IMR-90 (cell line): ENCODE data around the gene HPSE2. TPM values are rescaled to one million over a fixed set of nuclear protein-coding genes. Genes with fewer than 3 reads are reported as not detected.

ENCODE experiments used
- ATAC-seq: fragments of 200-7000 bp; cut with Tn5 transposase; 2 replicates; pipeline ENCODE4 v1.9.1; 2020; ENCODE audit warnings: low read depth, mild to moderate bottlenecking, moderate library complexity
- BruUV-seq: library from RNA; stranded (reverse); fragments of 400-500 nt; replicated peaks from 2 replicates; lab custom pipeline; 2021; lab: Mats Ljungman, UMichigan
- CTCF ChIA-PET: fragments of 300-600 bp; formaldehyde crosslinking; extraction: SDS; loops from one replicate; lab custom pipeline; 2021; ENCODE audit warnings: antibody characterized with exemption; lab: Yijun Ruan, JAX
- POLR2A ChIA-PET: fragments of 300-600 bp; sonication (Branson Sonifier 250); formaldehyde crosslinking; loops from one replicate; lab custom pipeline; 2022; ENCODE audit warnings: antibody characterized with exemption; ENCODE audit not compliant: unreplicated experiment; lab: Charles Lee
- DNase-seq: peaks from one replicate; pipeline ENCODE4 v3.0.0; 2013
- H2AFZ ChIP-seq: replicated peaks from 2 replicates; pipeline ENCODE3; 2013; ENCODE audit warnings: low read length, mild to moderate bottlenecking; ENCODE audit not compliant: poor library complexity
- H2AK5ac ChIP-seq: 2 replicates; pipeline ENCODE4 v1.6.1; 2013; ENCODE audit warnings: low read depth, low read length, inconsistent platforms
- H2AK9ac ChIP-seq: replicated peaks from 2 replicates; pipeline ENCODE3; 2013; ENCODE audit warnings: mild to moderate bottlenecking, low read depth, low read length, moderate library complexity; ENCODE audit not compliant: poor library complexity
- H2BK120ac ChIP-seq: 2 replicates; pipeline ENCODE4 v1.6.1; 2013; ENCODE audit warnings: low read depth, low read length, inconsistent platforms
- H2BK15ac ChIP-seq: 3 replicates; pipeline ENCODE4 v1.6.1; 2013; ENCODE audit warnings: low read depth, low read length, inconsistent platforms
- H2BK20ac ChIP-seq: 2 replicates; pipeline ENCODE4 v1.6.1; 2013; ENCODE audit warnings: low read depth, mild to moderate bottlenecking, inconsistent platforms, low read length, moderate library complexity
- H2BK5ac ChIP-seq: 2 replicates; pipeline ENCODE4 v1.6.1; 2013; ENCODE audit warnings: mild to moderate bottlenecking, low read depth, low read length, inconsistent platforms; ENCODE audit not compliant: poor library complexity, severe bottlenecking
- H3K14ac ChIP-seq: replicated peaks from 2 replicates; pipeline ENCODE4 v1.6.1; 2013; ENCODE audit warnings: low read depth, low read length, inconsistent platforms
- H3K18ac ChIP-seq: 2 replicates; pipeline ENCODE4 v1.6.1; 2013; ENCODE audit warnings: low read depth, low read length, control low read depth
- H3K23ac ChIP-seq: 2 replicates; pipeline ENCODE4 v1.6.1; 2013; ENCODE audit warnings: low read depth, low read length, inconsistent platforms
- H3K27ac ChIP-seq: 2 replicates; pipeline ENCODE4 v1.5.1; 2013; ENCODE audit warnings: mild to moderate bottlenecking, control low read depth, low read length; ENCODE audit not compliant: insufficient read depth
- H3K27me3 ChIP-seq: 2 replicates; pipeline ENCODE4 v1.6.1; 2013; ENCODE audit warnings: low read length; ENCODE audit not compliant: control insufficient read depth, insufficient read depth
- H3K36me3 ChIP-seq: 2 replicates; pipeline ENCODE4 v1.6.1; 2013; ENCODE audit warnings: low read length, mixed read lengths; ENCODE audit not compliant: control insufficient read depth, insufficient read depth
- H3K4ac ChIP-seq: 2 replicates; pipeline ENCODE4 v1.6.1; 2013; ENCODE audit warnings: low read depth, low read length, inconsistent platforms
- H3K4me1 ChIP-seq: 2 replicates; pipeline ENCODE4 v1.6.1; 2013; ENCODE audit warnings: low read length, mixed read lengths; ENCODE audit not compliant: control insufficient read depth, insufficient read depth
- H3K4me2 ChIP-seq: 2 replicates; pipeline ENCODE4 v1.6.1; 2013; ENCODE audit warnings: low read depth, mild to moderate bottlenecking, control low read depth, low read length, moderate library complexity
- H3K4me3 ChIP-seq: 2 replicates; pipeline ENCODE4 v1.5.1; 2013; ENCODE audit warnings: low read depth, mild to moderate bottlenecking, control low read depth, low read length, moderate library complexity; ENCODE audit not compliant: insufficient read depth
- H3K56ac ChIP-seq: 2 replicates; pipeline ENCODE4 v1.6.1; 2013; ENCODE audit warnings: low read length, inconsistent platforms; ENCODE audit not compliant: insufficient read depth; ENCODE audit errors: extremely low read depth
- H3K79me1 ChIP-seq, 2 experiments: 2 replicates each; pipeline ENCODE4 v1.6.1; 2013; ENCODE audit warnings: low read length in 2 of 2, inconsistent platforms in 1 of 2, low read depth in 1 of 2
- H3K9ac ChIP-seq: 2 replicates; pipeline ENCODE4 v1.6.1; 2013; ENCODE audit warnings: low read depth, low read length, control low read depth
- H3K9me1 ChIP-seq: 2 replicates; pipeline ENCODE4 v1.6.1; 2013; ENCODE audit warnings: low read length, inconsistent platforms; ENCODE audit not compliant: insufficient read depth
- H3K9me3 ChIP-seq: 2 replicates; pipeline ENCODE4 v1.6.1; 2013; ENCODE audit warnings: low read length; ENCODE audit not compliant: control insufficient read depth, insufficient read depth
- H4K20me1 ChIP-seq: 2 replicates; pipeline ENCODE4 v1.6.1; 2013; ENCODE audit warnings: low read length, inconsistent platforms; ENCODE audit not compliant: insufficient read depth
- H4K5ac ChIP-seq: 2 replicates; pipeline ENCODE4 v1.6.1; 2013; ENCODE audit warnings: mild to moderate bottlenecking, low read depth, low read length, control low read depth
- H4K8ac ChIP-seq, 2 experiments: 2 replicates each; pipeline ENCODE4 v1.6.1; 2013; ENCODE audit warnings: low read depth in 2 of 2, low read length in 2 of 2, control low read depth in 1 of 2, inconsistent platforms in 1 of 2
- H4K91ac ChIP-seq: 2 replicates; pipeline ENCODE4 v1.6.1; 2013; ENCODE audit warnings: low read depth, low read length, inconsistent platforms; ENCODE audit not compliant: insufficient read depth
- CEBPB ChIP-seq: IDR thresholded peaks from 2 replicates; pipeline ENCODE4 v1.6.1; 2012; ENCODE audit warnings: low read depth, low read length, improper control_type of control experiment
- CHD1 ChIP-seq: IDR thresholded peaks from 2 replicates; pipeline ENCODE4 v1.6.1; 2012; ENCODE audit warnings: low read depth, low read length, improper control_type of control experiment
- FOS ChIP-seq: fragments of 150-350 bp; IDR thresholded peaks from 2 replicates; pipeline ENCODE4 v1.6.1; 2016; ENCODE audit warnings: low read depth, low read length
- MAFK ChIP-seq: IDR thresholded peaks from 2 replicates; pipeline ENCODE4 v1.6.1; 2012; ENCODE audit warnings: low read depth, low read length, improper control_type of control experiment
- MAZ ChIP-seq: IDR thresholded peaks from 2 replicates; pipeline ENCODE4 v1.6.1; 2012; ENCODE audit warnings: low read depth, mild to moderate bottlenecking, low read length, improper control_type of control experiment, moderate library complexity, borderline replicate concordance
- POLR2A ChIP-seq: IDR thresholded peaks from 2 replicates; pipeline ENCODE4 v1.6.1; 2012; ENCODE audit warnings: mild to moderate bottlenecking, low read depth, low read length
- RCOR1 ChIP-seq: IDR thresholded peaks from 2 replicates; pipeline ENCODE4 v1.6.1; 2012; ENCODE audit warnings: mild to moderate bottlenecking, low read length, improper control_type of control experiment; ENCODE audit not compliant: insufficient replicate concordance
- RFX5 ChIP-seq: IDR thresholded peaks from 2 replicates; pipeline ENCODE4 v1.8.0; 2012; ENCODE audit warnings: low read depth, mild to moderate bottlenecking, low read length, moderate library complexity
- SMC3 ChIP-seq: fragments of 150-350 bp; IDR thresholded peaks from 2 replicates; pipeline ENCODE4 v1.6.1; 2016; ENCODE audit warnings: low read depth, mild to moderate bottlenecking, antibody characterized with exemption, low read length, moderate library complexity
- WGBS, 2 experiments: methylation state at CpG; one replicate each; pipeline versions ENCODE4 v1.1.5 to v1.1.7; 2013; ENCODE audit warnings: missing lambda C conversion rate in 2 of 2; ENCODE audit not compliant: insufficient read length in 1 of 2; ENCODE audit errors: extremely low coverage in 2 of 2; 5-methylcytosine and 5-hydroxymethylcytosine counted together
- dilution Hi-C: fragments of 300-500 bp; cut with HindIII; formaldehyde crosslinking; loops from one replicate; pipeline ENCODE4 v1.14.3; 2018; ENCODE audit warnings: low sequenced_read_pairs; ENCODE audit not compliant: unreplicated experiment
- in situ Hi-C: fragments of 300-500 bp; cut with MboI; formaldehyde crosslinking; loops from 3 replicates; pipeline ENCODE4 v1.14.3; 2019; ENCODE audit warnings: low sequenced_read_pairs, inconsistent platforms, mixed read lengths
- intact Hi-C: fragments of 100-400 bp; cut with micrococcal nuclease; formaldehyde crosslinking; loops from 2 replicates; pipeline ENCODE4 v1.10.0; 2022
- polyA plus RNA-seq, 3 experiments: library from polyadenylated mRNA; depleted of rRNA; stranded (reverse); fragments of >200 nt; gene quantifications; 2 replicates each; pipeline ENCODE4 v1.2.3, GENCODE V29; 2012; ENCODE audit warnings: low replicate concordance in 1 of 3
- total RNA-seq: library from RNA; depleted of rRNA; stranded (reverse); fragments of >200 nt; gene quantifications from 2 replicates; pipeline ENCODE4 v1.2.3, GENCODE V29; 2012
- TF ChIP-seq, protein P1 (sequence below): fragments of 150-350 bp; IDR thresholded peaks from 2 replicates; pipeline ENCODE4 v1.6.1; 2017; ENCODE audit warnings: mild to moderate bottlenecking, antibody characterized with exemption, low read length, low read depth

HPSE2 gene
- total and polyA plus RNA-seq, 2 of the 4 experiments (the other 2 are of a cell fraction) = not detected

GRCh38 chr10:99170116-99170675 is 65.5 kb downstream of the HPSE2 start:
- Histone ChIP-seq H2BK20ac (no peak overlapping the region), H3K4me3 (no peak overlapping the region), H2AK5ac (no peak overlapping the region), H3K9me3 (no peaks in the 10 kb centered on the region), H3K9me1 (no peaks in the 10 kb centered on the region), H3K4ac (no peak overlapping the region), H2BK15ac (no peak overlapping the region), H3K27me3 (no peaks in the 10 kb centered on the region), H4K5ac (no peak overlapping the region), H4K8ac (no peak overlapping the region), H3K4me2 (no peak overlapping the region), H2BK5ac (no peak overlapping the region), H3K23ac (no peak overlapping the region), H3K14ac (no peak overlapping the region), H2AFZ (no peak overlapping the region), H3K18ac (no peak overlapping the region), H2AK9ac (no peak overlapping the region), H3K36me3 (no peaks in the 10 kb centered on the region), H4K91ac (no peak overlapping the region), H3K27ac (no peak overlapping the region), H3K56ac (no peak overlapping the region), H3K79me1 (no peaks in the 10 kb centered on the region), H3K4me1 (no peaks in the 10 kb centered on the region), H3K9ac (no peak overlapping the region), H2BK120ac (no peak overlapping the region), H4K20me1 (no peaks in the 10 kb centered on the region)
- intact Hi-C loops (loop anchor here (5.0 kb wide), 1 partner anchor 378 kb away; no protein-coding TSS in a partner anchor), in situ Hi-C loops (no loop called here), dilution Hi-C loops (no loop called here)
- ATAC-seq = no peak
- TF ChIP-seq CEBPB (no peak), MAZ (no peak), CHD1 (no peak), FOS (no peak), MAFK (no peak), RFX5 (no peak), POLR2A (no peak), SMC3 (no peak), RCOR1 (no peak)
- TF ChIP-seq, protein P1, sequence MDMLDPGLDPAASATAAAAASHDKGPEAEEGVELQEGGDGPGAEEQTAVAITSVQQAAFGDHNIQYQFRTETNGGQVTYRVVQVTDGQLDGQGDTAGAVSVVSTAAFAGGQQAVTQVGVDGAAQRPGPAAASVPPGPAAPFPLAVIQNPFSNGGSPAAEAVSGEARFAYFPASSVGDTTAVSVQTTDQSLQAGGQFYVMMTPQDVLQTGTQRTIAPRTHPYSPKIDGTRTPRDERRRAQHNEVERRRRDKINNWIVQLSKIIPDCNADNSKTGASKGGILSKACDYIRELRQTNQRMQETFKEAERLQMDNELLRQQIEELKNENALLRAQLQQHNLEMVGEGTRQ = no peak
- no CpG with 5 or more reads among the region's 2 CpGs for whole genome bisulfite sequencing, 2 experiments
- no TSS peak for BruUV-seq
- no peak for DNase-seq
- POLR2A ChIA-PET = no interaction called here
- CTCF ChIA-PET = no interaction called here
